IMR-90 (cell line): ENCODE results near the gene CEP170. TPM values are rescaled to one million over a fixed set of nuclear protein-coding genes. Genes with fewer than 3 reads are reported as not detected.
A peak's percentile ranks its signal among the peaks of the same experiment; 100 is the strongest.

Experiments
- ATAC-seq: fragments of 200-7000 bp; cut with Tn5 transposase; 2 replicates; pipeline ENCODE4 v1.9.1; 2020; ENCODE audit warnings: low read depth, mild to moderate bottlenecking, moderate library complexity
- BruUV-seq: library from RNA; stranded (reverse); fragments of 400-500 nt; replicated peaks from 2 replicates; lab custom pipeline; 2021; lab: Mats Ljungman, UMichigan
- CTCF ChIA-PET: fragments of 300-600 bp; formaldehyde crosslinking; extraction: SDS; loops from one replicate; lab custom pipeline; 2021; ENCODE audit warnings: antibody characterized with exemption; lab: Yijun Ruan, JAX
- POLR2A ChIA-PET: fragments of 300-600 bp; sonication (Branson Sonifier 250); formaldehyde crosslinking; loops from one replicate; lab custom pipeline; 2022; ENCODE audit warnings: antibody characterized with exemption; ENCODE audit not compliant: unreplicated experiment; lab: Charles Lee
- DNase-seq: peaks from one replicate; pipeline ENCODE4 v3.0.0; 2013
- H2AFZ ChIP-seq: replicated peaks from 2 replicates; pipeline ENCODE3; 2013; ENCODE audit warnings: low read length, mild to moderate bottlenecking; ENCODE audit not compliant: poor library complexity
- H2AK5ac ChIP-seq: 2 replicates; pipeline ENCODE4 v1.6.1; 2013; ENCODE audit warnings: low read depth, low read length, inconsistent platforms
- H2AK9ac ChIP-seq: replicated peaks from 2 replicates; pipeline ENCODE3; 2013; ENCODE audit warnings: mild to moderate bottlenecking, low read depth, low read length, moderate library complexity; ENCODE audit not compliant: poor library complexity
- H2BK120ac ChIP-seq: 2 replicates; pipeline ENCODE4 v1.6.1; 2013; ENCODE audit warnings: low read depth, low read length, inconsistent platforms
- H2BK15ac ChIP-seq: 3 replicates; pipeline ENCODE4 v1.6.1; 2013; ENCODE audit warnings: low read depth, low read length, inconsistent platforms
- H2BK20ac ChIP-seq: 2 replicates; pipeline ENCODE4 v1.6.1; 2013; ENCODE audit warnings: low read depth, mild to moderate bottlenecking, inconsistent platforms, low read length, moderate library complexity
- H2BK5ac ChIP-seq: 2 replicates; pipeline ENCODE4 v1.6.1; 2013; ENCODE audit warnings: mild to moderate bottlenecking, low read depth, low read length, inconsistent platforms; ENCODE audit not compliant: poor library complexity, severe bottlenecking
- H3K14ac ChIP-seq: replicated peaks from 2 replicates; pipeline ENCODE4 v1.6.1; 2013; ENCODE audit warnings: low read depth, low read length, inconsistent platforms
- H3K18ac ChIP-seq: 2 replicates; pipeline ENCODE4 v1.6.1; 2013; ENCODE audit warnings: low read depth, low read length, control low read depth
- H3K23ac ChIP-seq: 2 replicates; pipeline ENCODE4 v1.6.1; 2013; ENCODE audit warnings: low read depth, low read length, inconsistent platforms
- H3K27ac ChIP-seq: 2 replicates; pipeline ENCODE4 v1.5.1; 2013; ENCODE audit warnings: mild to moderate bottlenecking, control low read depth, low read length; ENCODE audit not compliant: insufficient read depth
- H3K27me3 ChIP-seq: 2 replicates; pipeline ENCODE4 v1.6.1; 2013; ENCODE audit warnings: low read length; ENCODE audit not compliant: control insufficient read depth, insufficient read depth
- H3K36me3 ChIP-seq: 2 replicates; pipeline ENCODE4 v1.6.1; 2013; ENCODE audit warnings: low read length, mixed read lengths; ENCODE audit not compliant: control insufficient read depth, insufficient read depth
- H3K4ac ChIP-seq: 2 replicates; pipeline ENCODE4 v1.6.1; 2013; ENCODE audit warnings: low read depth, low read length, inconsistent platforms
- H3K4me1 ChIP-seq: 2 replicates; pipeline ENCODE4 v1.6.1; 2013; ENCODE audit warnings: low read length, mixed read lengths; ENCODE audit not compliant: control insufficient read depth, insufficient read depth
- H3K4me2 ChIP-seq: 2 replicates; pipeline ENCODE4 v1.6.1; 2013; ENCODE audit warnings: low read depth, mild to moderate bottlenecking, control low read depth, low read length, moderate library complexity
- H3K4me3 ChIP-seq: 2 replicates; pipeline ENCODE4 v1.5.1; 2013; ENCODE audit warnings: low read depth, mild to moderate bottlenecking, control low read depth, low read length, moderate library complexity; ENCODE audit not compliant: insufficient read depth
- H3K56ac ChIP-seq: 2 replicates; pipeline ENCODE4 v1.6.1; 2013; ENCODE audit warnings: low read length, inconsistent platforms; ENCODE audit not compliant: insufficient read depth; ENCODE audit errors: extremely low read depth
- H3K79me1 ChIP-seq, 2 experiments: 2 replicates each; pipeline ENCODE4 v1.6.1; 2013; ENCODE audit warnings: low read length in 2 of 2, inconsistent platforms in 1 of 2, low read depth in 1 of 2
- H3K9ac ChIP-seq: 2 replicates; pipeline ENCODE4 v1.6.1; 2013; ENCODE audit warnings: low read depth, low read length, control low read depth
- H3K9me1 ChIP-seq: 2 replicates; pipeline ENCODE4 v1.6.1; 2013; ENCODE audit warnings: low read length, inconsistent platforms; ENCODE audit not compliant: insufficient read depth
- H3K9me3 ChIP-seq: 2 replicates; pipeline ENCODE4 v1.6.1; 2013; ENCODE audit warnings: low read length; ENCODE audit not compliant: control insufficient read depth, insufficient read depth
- H4K20me1 ChIP-seq: 2 replicates; pipeline ENCODE4 v1.6.1; 2013; ENCODE audit warnings: low read length, inconsistent platforms; ENCODE audit not compliant: insufficient read depth
- H4K5ac ChIP-seq: 2 replicates; pipeline ENCODE4 v1.6.1; 2013; ENCODE audit warnings: mild to moderate bottlenecking, low read depth, low read length, control low read depth
- H4K8ac ChIP-seq, 2 experiments: 2 replicates each; pipeline ENCODE4 v1.6.1; 2013; ENCODE audit warnings: low read depth in 2 of 2, low read length in 2 of 2, control low read depth in 1 of 2, inconsistent platforms in 1 of 2
- H4K91ac ChIP-seq: 2 replicates; pipeline ENCODE4 v1.6.1; 2013; ENCODE audit warnings: low read depth, low read length, inconsistent platforms; ENCODE audit not compliant: insufficient read depth
- CEBPB ChIP-seq: IDR thresholded peaks from 2 replicates; pipeline ENCODE4 v1.6.1; 2012; ENCODE audit warnings: low read depth, low read length, improper control_type of control experiment
- MAZ ChIP-seq: IDR thresholded peaks from 2 replicates; pipeline ENCODE4 v1.6.1; 2012; ENCODE audit warnings: low read depth, mild to moderate bottlenecking, low read length, improper control_type of control experiment, moderate library complexity, borderline replicate concordance
- POLR2A ChIP-seq: IDR thresholded peaks from 2 replicates; pipeline ENCODE4 v1.6.1; 2012; ENCODE audit warnings: mild to moderate bottlenecking, low read depth, low read length
- RCOR1 ChIP-seq: IDR thresholded peaks from 2 replicates; pipeline ENCODE4 v1.6.1; 2012; ENCODE audit warnings: mild to moderate bottlenecking, low read length, improper control_type of control experiment; ENCODE audit not compliant: insufficient replicate concordance
- USF2 ChIP-seq: fragments of 150-350 bp; IDR thresholded peaks from 2 replicates; pipeline ENCODE4 v1.6.1; 2017; ENCODE audit warnings: mild to moderate bottlenecking, antibody characterized with exemption, low read length, low read depth
- WGBS, 2 experiments: methylation state at CpG; one replicate each; pipeline versions ENCODE4 v1.1.5 to v1.1.7; 2013; ENCODE audit warnings: missing lambda C conversion rate in 2 of 2; ENCODE audit not compliant: insufficient read length in 1 of 2; ENCODE audit errors: extremely low coverage in 2 of 2; 5-methylcytosine and 5-hydroxymethylcytosine counted together
- dilution Hi-C: fragments of 300-500 bp; cut with HindIII; formaldehyde crosslinking; loops from one replicate; pipeline ENCODE4 v1.14.3; 2018; ENCODE audit warnings: low sequenced_read_pairs; ENCODE audit not compliant: unreplicated experiment
- in situ Hi-C: fragments of 300-500 bp; cut with MboI; formaldehyde crosslinking; loops from 3 replicates; pipeline ENCODE4 v1.14.3; 2019; ENCODE audit warnings: low sequenced_read_pairs, inconsistent platforms, mixed read lengths
- intact Hi-C: fragments of 100-400 bp; cut with micrococcal nuclease; formaldehyde crosslinking; loops from 2 replicates; pipeline ENCODE4 v1.10.0; 2022
- polyA plus RNA-seq, 3 experiments: library from polyadenylated mRNA; depleted of rRNA; stranded (reverse); fragments of >200 nt; gene quantifications; 2 replicates each; pipeline ENCODE4 v1.2.3, GENCODE V29; 2012; ENCODE audit warnings: low replicate concordance in 1 of 3
- total RNA-seq: library from RNA; depleted of rRNA; stranded (reverse); fragments of >200 nt; gene quantifications from 2 replicates; pipeline ENCODE4 v1.2.3, GENCODE V29; 2012

The CEP170 gene
- total and polyA plus RNA-seq, 2 of the 4 experiments (the other 2 are of a cell fraction) = 65.8 to 151 TPM

DNA sequence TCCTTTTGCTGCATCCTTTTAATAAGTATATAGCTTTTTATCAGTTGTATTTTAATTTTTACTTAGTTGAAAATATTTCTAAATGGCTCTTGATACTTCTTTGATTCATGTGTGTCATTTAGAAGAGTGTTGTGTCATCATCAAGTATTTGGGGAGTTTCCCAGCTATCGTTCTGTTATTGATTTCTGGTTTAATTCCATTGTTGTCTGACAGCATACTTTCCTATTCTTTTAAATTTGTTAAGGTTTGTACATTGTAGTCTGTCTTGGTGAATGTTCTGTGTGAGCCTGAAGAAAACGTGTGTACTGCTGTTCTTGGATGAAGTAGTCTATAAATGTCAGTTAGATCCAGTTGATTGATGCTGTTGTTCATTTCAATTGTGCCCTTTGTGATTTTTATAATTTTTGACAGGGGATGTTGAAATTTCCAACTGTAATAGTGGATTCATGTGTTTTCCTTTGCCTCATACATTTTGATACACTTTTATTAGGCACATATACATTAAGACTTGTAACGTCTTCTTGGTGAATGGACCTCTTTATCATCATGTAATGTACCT is 25.6 kb upstream of the CEP170 start:
- H3K9me3 ChIP-seq = no peaks in the 10 kb centered on the region
- H3K27ac ChIP-seq = no peak overlapping the region
- H2BK5ac ChIP-seq = peak overlapping the region; percentile 2
- intact Hi-C loops = no loop called here
- no TSS peak for BruUV-seq
- peaks cover 3% of the 10 kb centered on the region for H3K4me1 ChIP-seq
- H4K91ac ChIP-seq = no peak overlapping the region
- H4K5ac ChIP-seq = no peak overlapping the region
- H3K9ac ChIP-seq = no peak overlapping the region
- H3K4me3 ChIP-seq = no peak overlapping the region
- H2AFZ ChIP-seq = no peak overlapping the region
- H2AK5ac ChIP-seq = no peak overlapping the region
- H3K9me1 ChIP-seq = no peaks in the 10 kb centered on the region
- in situ Hi-C loops = no loop called here
- POLR2A ChIA-PET = no interaction called here
- peaks cover 13 to 22% of the 10 kb centered on the region in 2 experiments for H3K79me1 ChIP-seq
- H3K27me3 ChIP-seq = no peaks in the 10 kb centered on the region
- H3K14ac ChIP-seq = no peak overlapping the region
- H4K20me1 ChIP-seq = no peaks in the 10 kb centered on the region
- no peak overlapping the region for H4K8ac ChIP-seq
- no peak overlapping the region for H3K18ac ChIP-seq
- H3K56ac ChIP-seq = no peak overlapping the region
- H2AK9ac ChIP-seq = no peak overlapping the region
- no peak for DNase-seq
- 57% methylated on average over 2 of the region's 3 CpGs; no CpG with 5 or more reads in 1 of the 2 experiments for WGBS, 2 experiments
- no peak for ATAC-seq
- H3K23ac ChIP-seq = no peak overlapping the region
- TF ChIP-seq CEBPB (no peak), USF2 (no peak), RCOR1 (no peak), POLR2A (no peak), MAZ (no peak)
- dilution Hi-C loops = no loop called here
- H2BK20ac ChIP-seq = no peak overlapping the region
- no peak overlapping the region for H3K4ac ChIP-seq
- no peak overlapping the region for H3K4me2 ChIP-seq
- CTCF ChIA-PET = no interaction called here
- peaks cover 7% of the 10 kb centered on the region; the same call in 1 of the 2 replicates for H3K36me3 ChIP-seq
- H2BK120ac ChIP-seq = no peak overlapping the region
- H2BK15ac ChIP-seq = no peak overlapping the region
